ENCODE results near the gene FOXK1. TPM values are rescaled to one million over a fixed set of nuclear protein-coding genes. Genes with fewer than 3 reads are reported as not detected.
A peak's percentile ranks its signal among the peaks of the same experiment; 100 is the strongest.

FOXK1 gene
- total RNA-seq, 5 donors from 2014 or later (not counting 1 experiment from before 2014, with no cell fraction given) = 63.9 to 79.7 (median 74.2) TPM

GRCh38 chr7:4699841-4700240 is 17.7 kb downstream of the FOXK1 start:
- Histone ChIP-seq H3K9me3 (no peaks in the 10 kb centered on the region), H3K27me3 (replicated peaks in 1 of 2; ENCODE audit: control insufficient read depth in 2 of 2, extremely low read depth in 1 of 2, insufficient read depth in 2 of 2, low read length in 1 of 2) (no peaks in the 10 kb centered on the region), H3K27ac (ENCODE audit: low read length) (no peak overlapping the region), H3K4me1 (ENCODE audit: control insufficient read depth in 1 of 2, extremely low read depth in 1 of 2, insufficient read depth in 2 of 2, low read length in 2 of 2) (peaks cover 0 to 47% of the 10 kb centered on the region in 2 experiments), H3K36me3 (ENCODE audit: control insufficient read depth in 2 of 2, extremely low read depth in 1 of 2, insufficient read depth in 1 of 2, low read length in 1 of 2) (peaks cover 3% of the 10 kb centered on the region in 2 donors), H3K4me3 (ENCODE audit: control insufficient read depth in 1 of 2, extremely low read depth in 1 of 2, low read length in 1 of 2) (no peak overlapping the region)
- no peaks in the 10 kb centered on the region for H3K9me3 Mint-ChIP-seq
- CTCF ChIA-PET = no interaction called here
- no peak overlapping the region for H3K4me3 Mint-ChIP-seq
- 92% methylated on average over 4 of the region's 10 CpGs for WGBS (ENCODE audit: insufficient coverage)
- H3K4me1 Mint-ChIP-seq = peaks cover 50 to 74% (median 69%) of the 10 kb centered on the region in 3 donors
- DNase-seq = no peak
- H3K27ac Mint-ChIP-seq = no peak overlapping the region
- POLR2A ChIA-PET = no interaction called here
- no peaks in the 10 kb centered on the region for H3K36me3 Mint-ChIP-seq
- H3K27me3 Mint-ChIP-seq = no peaks in the 10 kb centered on the region
- ATAC-seq (replicated peaks in 1 of 4) = no peak

- H3K4me1 ChIP-seq (ENCODE audit: control insufficient read depth in 1 of 2, extremely low read depth in 1 of 2, insufficient read depth in 2 of 2, low read length in 2 of 2) = peaks cover 0 to 45% of the 10 kb centered on the region in 2 experiments
- DNase-seq (no peak), ATAC-seq (replicated peaks in 1 of 4) (peak in 1 of 4 experiments; percentile 39)
- H3K36me3 ChIP-seq (ENCODE audit: control insufficient read depth in 2 of 2, extremely low read depth in 1 of 2, insufficient read depth in 1 of 2, low read length in 1 of 2) = peaks cover 3% of the 10 kb centered on the region in 2 donors
- H3K27ac ChIP-seq (ENCODE audit: low read length) = no peak overlapping the region
- Mint-ChIP-seq H3K4me3 (no peak overlapping the region), H3K36me3 (no peaks in the 10 kb centered on the region), H3K27me3 (no peaks in the 10 kb centered on the region), H3K9me3 (no peaks in the 10 kb centered on the region), H3K4me1 (peaks cover 53 to 75% (median 70%) of the 10 kb centered on the region in 3 donors), H3K27ac (no peak overlapping the region)
- ChIA-PET CTCF (interaction anchor here in 1 of 2 donors (0.6 kb wide), 1 partner anchor 46 kb away, joined by 4 read pairs; no protein-coding TSS in a partner anchor), POLR2A (interaction anchor here (0.5 kb wide), 2 partner anchors 39 to 44 kb away, joined by 3 to 4 read pairs; no protein-coding TSS in a partner anchor)
- no peaks in the 10 kb centered on the region for H3K9me3 ChIP-seq
- H3K4me3 ChIP-seq (ENCODE audit: control insufficient read depth in 1 of 2, extremely low read depth in 1 of 2, low read length in 1 of 2) = no peak overlapping the region
- no peaks in the 10 kb centered on the region for H3K27me3 ChIP-seq (replicated peaks in 1 of 2; ENCODE audit: control insufficient read depth in 2 of 2, extremely low read depth in 1 of 2, insufficient read depth in 2 of 2, low read length in 1 of 2)
- WGBS (ENCODE audit: insufficient coverage) = 92% methylated on average over 10 of the region's 14 CpGs
These were observed 18.6 kb downstream of the FOXK1 start for GRCh38 chr7:4700577-4701235.

GRCh38 chr7:4702961-4703512 is 20.9 kb downstream of the FOXK1 start:
- 97% methylated on average over 17 of the region's 20 CpGs for WGBS (ENCODE audit: insufficient coverage)
- Histone ChIP-seq H3K27ac (ENCODE audit: low read length) (no peak overlapping the region), H3K27me3 (replicated peaks in 1 of 2; ENCODE audit: control insufficient read depth in 2 of 2, extremely low read depth in 1 of 2, insufficient read depth in 2 of 2, low read length in 1 of 2) (no peaks in the 10 kb centered on the region), H3K9me3 (no peaks in the 10 kb centered on the region), H3K4me3 (ENCODE audit: control insufficient read depth in 1 of 2, extremely low read depth in 1 of 2, low read length in 1 of 2) (no peak overlapping the region), H3K4me1 (ENCODE audit: control insufficient read depth in 1 of 2, extremely low read depth in 1 of 2, insufficient read depth in 2 of 2, low read length in 2 of 2) (peaks cover 3 to 40% of the 10 kb centered on the region in 2 experiments), H3K36me3 (ENCODE audit: control insufficient read depth in 2 of 2, extremely low read depth in 1 of 2, insufficient read depth in 1 of 2, low read length in 1 of 2) (peaks cover 0 to 3% of the 10 kb centered on the region in 2 donors)
- ChIA-PET CTCF (interaction anchor here (0.6 to 0.7 kb wide), 2 partner anchors 61 to 1749 kb away, joined by 5 to 6 read pairs; no protein-coding TSS in a partner anchor), POLR2A (no interaction called here)
- Mint-ChIP-seq H3K27me3 (no peaks in the 10 kb centered on the region), H3K4me3 (no peak overlapping the region), H3K27ac (no peak overlapping the region), H3K9me3 (no peaks in the 10 kb centered on the region), H3K36me3 (no peaks in the 10 kb centered on the region), H3K4me1 (peaks cover 52 to 71% (median 70%) of the 10 kb centered on the region in 3 donors)
- ATAC-seq (replicated peaks in 1 of 4) = no peak
- no peak for DNase-seq

GRCh38 chr7:4703532-4703931 is 21.4 kb downstream of the FOXK1 start:
- no peaks in the 10 kb centered on the region for H3K9me3 Mint-ChIP-seq

GRCh38 chr7:4706384-4707216 is 24.5 kb downstream of the FOXK1 start:
- Histone ChIP-seq H3K4me1 (ENCODE audit: control insufficient read depth in 1 of 2, extremely low read depth in 1 of 2, insufficient read depth in 2 of 2, low read length in 2 of 2) (peaks cover 3 to 40% of the 10 kb centered on the region in 2 experiments), H3K9me3 (no peaks in the 10 kb centered on the region), H3K4me3 (ENCODE audit: control insufficient read depth in 1 of 2, extremely low read depth in 1 of 2, low read length in 1 of 2) (no peak overlapping the region), H3K36me3 (ENCODE audit: control insufficient read depth in 2 of 2, extremely low read depth in 1 of 2, insufficient read depth in 1 of 2, low read length in 1 of 2) (peaks cover 4 to 5% of the 10 kb centered on the region in 2 donors), H3K27me3 (replicated peaks in 1 of 2; ENCODE audit: control insufficient read depth in 2 of 2, extremely low read depth in 1 of 2, insufficient read depth in 2 of 2, low read length in 1 of 2) (no peaks in the 10 kb centered on the region), H3K27ac (ENCODE audit: low read length) (no peak overlapping the region)
- Mint-ChIP-seq H3K27ac (no peak overlapping the region), H3K4me1 (peaks cover 54 to 68% (median 67%) of the 10 kb centered on the region in 3 donors), H3K27me3 (no peaks in the 10 kb centered on the region), H3K4me3 (no peak overlapping the region), H3K36me3 (peaks cover 14% of the 10 kb centered on the region), H3K9me3 (no peaks in the 10 kb centered on the region)
- ATAC-seq (replicated peaks in 1 of 4) (no peak), DNase-seq (no peak)
- WGBS (ENCODE audit: insufficient coverage) = 91% methylated on average over 13 of the region's 21 CpGs
- ChIA-PET POLR2A (interaction anchor here in 1 of 2 donors (0.7 kb wide), 1 partner anchor 53 kb away, joined by 3 read pairs; no protein-coding TSS in a partner anchor), CTCF (interaction anchor here in 1 of 2 donors (0.6 kb wide), 1 partner anchor 44 kb away, joined by 7 read pairs; no protein-coding TSS in a partner anchor)

More at GRCh38 chr7:4703532-4703931, 21.4 kb downstream of the FOXK1 start:
- no peak overlapping the region for H3K27ac Mint-ChIP-seq
- H3K4me1 ChIP-seq (ENCODE audit: control insufficient read depth in 1 of 2, extremely low read depth in 1 of 2, insufficient read depth in 2 of 2, low read length in 2 of 2) = peaks cover 3 to 41% of the 10 kb centered on the region in 2 experiments
- H3K9me3 ChIP-seq = no peaks in the 10 kb centered on the region
- DNase-seq (no peak), ATAC-seq (replicated peaks in 1 of 4) (no peak)
- no CpG with 5 or more reads among the region's 9 CpGs for WGBS (ENCODE audit: insufficient coverage)
- no peak overlapping the region for H3K27ac ChIP-seq (ENCODE audit: low read length)
- no peaks in the 10 kb centered on the region for H3K27me3 Mint-ChIP-seq
- H3K4me3 Mint-ChIP-seq = no peak overlapping the region
- H3K4me3 ChIP-seq (ENCODE audit: control insufficient read depth in 1 of 2, extremely low read depth in 1 of 2, low read length in 1 of 2) = no peak overlapping the region
- H3K27me3 ChIP-seq (replicated peaks in 1 of 2; ENCODE audit: control insufficient read depth in 2 of 2, extremely low read depth in 1 of 2, insufficient read depth in 2 of 2, low read length in 1 of 2) = no peaks in the 10 kb centered on the region
- H3K36me3 Mint-ChIP-seq = no peaks in the 10 kb centered on the region
- peaks cover 0 to 4% of the 10 kb centered on the region in 2 donors for H3K36me3 ChIP-seq (ENCODE audit: control insufficient read depth in 2 of 2, extremely low read depth in 1 of 2, insufficient read depth in 1 of 2, low read length in 1 of 2)
- ChIA-PET CTCF (no interaction called here), POLR2A (no interaction called here)
- H3K4me1 Mint-ChIP-seq = peaks cover 52 to 71% (median 71%) of the 10 kb centered on the region in 3 donors

GRCh38 chr7:4707217-4707741 is 25.2 kb downstream of the FOXK1 start:
- WGBS (ENCODE audit: insufficient coverage) = 93% methylated on average over 14 of the region's 22 CpGs
- Histone ChIP-seq H3K4me3 (ENCODE audit: control insufficient read depth in 1 of 2, extremely low read depth in 1 of 2, low read length in 1 of 2) (no peak overlapping the region), H3K36me3 (ENCODE audit: control insufficient read depth in 2 of 2, extremely low read depth in 1 of 2, insufficient read depth in 1 of 2, low read length in 1 of 2) (peaks cover 4 to 5% of the 10 kb centered on the region in 2 donors), H3K27me3 (replicated peaks in 1 of 2; ENCODE audit: control insufficient read depth in 2 of 2, extremely low read depth in 1 of 2, insufficient read depth in 2 of 2, low read length in 1 of 2) (no peaks in the 10 kb centered on the region), H3K4me1 (ENCODE audit: control insufficient read depth in 1 of 2, extremely low read depth in 1 of 2, insufficient read depth in 2 of 2, low read length in 2 of 2) (peaks cover 3 to 41% of the 10 kb centered on the region in 2 experiments), H3K9me3 (no peaks in the 10 kb centered on the region), H3K27ac (ENCODE audit: low read length) (no peak overlapping the region)
- POLR2A ChIA-PET = interaction anchor here in 1 of 2 donors (0.7 kb wide), 1 partner anchor 54 kb away, joined by 3 read pairs; no protein-coding TSS in a partner anchor
- Mint-ChIP-seq H3K36me3 (peaks cover 19% of the 10 kb centered on the region), H3K9me3 (no peaks in the 10 kb centered on the region), H3K27ac (no peak overlapping the region), H3K4me1 (peaks cover 61 to 75% (median 70%) of the 10 kb centered on the region in 3 donors), H3K4me3 (no peak overlapping the region), H3K27me3 (no peaks in the 10 kb centered on the region)
- no peak for DNase-seq
- CTCF ChIA-PET = no interaction called here
- ATAC-seq (replicated peaks in 1 of 4) = no peak

All from T-cell (primary cell).